Endothelial cell of umbilical vein (primary cell): ENCODE measurements around the gene PARVA. TPM values are rescaled to one million over a fixed set of nuclear protein-coding genes. Genes with fewer than 3 reads are reported as not detected.

Source experiments
- BruUV-seq: library from RNA; stranded (reverse); fragments of 400-500 nt; replicated peaks from 2 replicates; lab custom pipeline; 2021; lab: Mats Ljungman, UMichigan
- CTCF ChIA-PET: fragments of 300-600, 350-600 bp; sonication (Branson Sonifier 250); formaldehyde crosslinking; loops from one replicate; lab custom pipeline; 2021; ENCODE audit warnings: antibody characterized with exemption, inconsistent platforms; lab: Charles Lee
- POLR2A ChIA-PET: fragments of 300-600, 350-600 bp; sonication (Branson Sonifier 250); formaldehyde crosslinking; loops from one replicate; lab custom pipeline; 2021; ENCODE audit warnings: antibody characterized with exemption, inconsistent platforms; lab: Charles Lee
- DNase-seq: peaks from one replicate; pipeline ENCODE4 v3.0.0-alpha.2; 2011; ENCODE audit warnings: low read depth, low spot score
- FAIRE-seq: peaks from 2 replicates; lab custom pipeline; 2011; peaks lifted over from hg19 to GRCh38; lab: Jason Lieb, UNC
- H2AFZ ChIP-seq: 2 replicates; pipeline ENCODE4 v1.6.0; 2012; ENCODE audit warnings: low read depth, low read length, control low read depth, inconsistent platforms
- H3K27ac ChIP-seq: 2 replicates; pipeline ENCODE4 v1.5.1; 2011; ENCODE audit warnings: low read depth, mild to moderate bottlenecking, control low read depth, low read length, moderate library complexity; ENCODE audit not compliant: insufficient read depth
- H3K27me3 ChIP-seq, 2 experiments: 2 replicates each; pipeline versions ENCODE4 v1.6.0 to v1.6.1; 2011; ENCODE audit warnings: low read length in 2 of 2, mixed read lengths in 1 of 2; ENCODE audit not compliant: control insufficient read depth in 2 of 2, insufficient read depth in 2 of 2
- H3K36me3 ChIP-seq, 2 experiments: 2 replicates in 1 of 2; 3 replicates in 1 of 2; pipeline ENCODE4 v1.5.1; 2011; ENCODE audit warnings: low read length in 2 of 2, mild to moderate bottlenecking in 1 of 2, moderate library complexity in 1 of 2; ENCODE audit not compliant: control insufficient read depth in 2 of 2, insufficient read depth in 2 of 2; ENCODE audit errors: extremely low read depth in 1 of 2
- H3K4me1 ChIP-seq: 3 replicates; pipeline ENCODE4 v1.5.1; 2011; ENCODE audit warnings: mild to moderate bottlenecking, low read length; ENCODE audit not compliant: control insufficient read depth, insufficient read depth; ENCODE audit errors: extremely low read depth
- H3K4me2 ChIP-seq: 2 replicates; pipeline ENCODE4 v1.6.1; 2011; ENCODE audit warnings: low read length, control low read depth, mixed read lengths; ENCODE audit not compliant: insufficient read depth
- H3K4me3 ChIP-seq, 3 experiments: fragments of 200-600 bp in 1 of 3; sonication (generic), shearing (Covaris generic) in 1 of 3; replicated peaks in 1 of 3; 2 replicates each; pipeline ENCODE4 v1.5.1; 2011 to 2016; ENCODE audit warnings: control low read depth in 3 of 3, low read length in 3 of 3, mild to moderate bottlenecking in 2 of 3, inconsistent platforms in 1 of 3, low read depth in 1 of 3, moderate library complexity in 1 of 3; ENCODE audit not compliant: insufficient read depth in 1 of 3
- H3K79me2 ChIP-seq: 2 replicates; pipeline ENCODE4 v1.6.0; 2012; ENCODE audit warnings: low read length, inconsistent platforms; ENCODE audit not compliant: control insufficient read depth, insufficient read depth
- H3K9ac ChIP-seq: replicated peaks from 2 replicates; pipeline ENCODE3; 2011; ENCODE audit warnings: low read length, control low read depth; ENCODE audit not compliant: insufficient read depth; ENCODE audit errors: extremely low read depth
- H3K9me1 ChIP-seq: replicated peaks from 3 replicates; pipeline ENCODE4 v1.6.0; 2011; ENCODE audit warnings: mild to moderate bottlenecking, low read length; ENCODE audit not compliant: control insufficient read depth, insufficient read depth; ENCODE audit errors: extremely low read depth
- H3K9me3 ChIP-seq: replicated peaks from 2 replicates; pipeline ENCODE4 v1.5.1; 2012; ENCODE audit warnings: low read length, inconsistent platforms; ENCODE audit not compliant: control insufficient read depth, insufficient read depth
- H4K20me1 ChIP-seq: replicated peaks from 2 replicates; pipeline ENCODE3; 2011; ENCODE audit warnings: mild to moderate bottlenecking, low read length; ENCODE audit not compliant: control insufficient read depth, insufficient read depth; ENCODE audit errors: extremely low read depth
- EZH2 ChIP-seq: IDR thresholded peaks from 2 replicates; pipeline ENCODE4 v1.6.1; 2012; ENCODE audit warnings: borderline replicate concordance, low read depth, mild to moderate bottlenecking, moderate library complexity, low read length, inconsistent platforms; ENCODE audit not compliant: severe bottlenecking
- FOS ChIP-seq: IDR thresholded peaks from 2 replicates; pipeline ENCODE4 v1.6.1; 2011; ENCODE audit warnings: mild to moderate bottlenecking, low read length, moderate library complexity, borderline replicate concordance; ENCODE audit not compliant: insufficient read depth
- GATA2 ChIP-seq: IDR thresholded peaks from 2 replicates; pipeline ENCODE4 v1.7.0; 2011; ENCODE audit warnings: low read depth, mild to moderate bottlenecking, moderate library complexity, mixed read lengths, low read length; ENCODE audit not compliant: insufficient read length, insufficient read depth
- JUN ChIP-seq: IDR thresholded peaks from 2 replicates; pipeline ENCODE4 v1.6.1; 2011; ENCODE audit warnings: borderline replicate concordance, low read depth; ENCODE audit not compliant: insufficient read length, insufficient read depth
- MYC ChIP-seq: IDR thresholded peaks from one replicate; pipeline ENCODE4 v1.6.1; 2011; ENCODE audit warnings: mild to moderate bottlenecking, low read depth, low read length
- POLR2A ChIP-seq: IDR thresholded peaks from 2 replicates; pipeline ENCODE4 v1.6.1; 2012; ENCODE audit warnings: low read depth, mild to moderate bottlenecking, control low read depth, low read length
- POLR2AphosphoS5 ChIP-seq: IDR thresholded peaks from 2 replicates; pipeline ENCODE4 v1.6.1; 2012; ENCODE audit warnings: low read depth, mild to moderate bottlenecking, control low read depth, low read length, moderate library complexity; ENCODE audit not compliant: insufficient read depth
- dilution Hi-C: fragments of 300-500 bp; cut with MboI; formaldehyde crosslinking; loops from one replicate; pipeline ENCODE4 v1.15.0; 2019; ENCODE audit warnings: low sequenced_read_pairs; ENCODE audit not compliant: extremely low pct_ligation_motif_present
- intact Hi-C: fragments of 100-400 bp; cut with micrococcal nuclease; formaldehyde crosslinking; loops from one replicate; pipeline ENCODE4 v1.10.0; 2022
- polyA plus RNA-seq, 4 experiments: library from polyadenylated mRNA; depleted of rRNA in 3 of 4; stranded (reverse) in 3 of 4; unstranded in 1 of 4; fragments of >200 nt; gene quantifications; 2 replicates each; pipeline versions ENCODE4 v1.2.1 to v1.2.3, GENCODE V29; 2011 to 2012; ENCODE audit warnings: missing spikeins in 1 of 4
- total RNA-seq: library from RNA; stranded (reverse); gene quantifications from 2 replicates; pipeline ENCODE4 v1.2.3, GENCODE V29; 2021
- TF ChIP-seq, protein P1 (sequence below): IDR thresholded peaks from 2 replicates; pipeline ENCODE4 v1.6.1; 2011; ENCODE audit not compliant: insufficient read depth, insufficient read length
- TF ChIP-seq, protein P2 (sequence below), 2 donors: IDR thresholded peaks; 1 replicate in 1 of 2; 2 replicates in 1 of 2; pipeline ENCODE4 v1.5.1; 2011; ENCODE audit warnings: low read length in 2 of 2, mild to moderate bottlenecking in 2 of 2, moderate library complexity in 2 of 2, control low read depth in 1 of 2, inconsistent platforms in 1 of 2, low read depth in 1 of 2; ENCODE audit not compliant: insufficient read depth in 1 of 2; ENCODE audit errors: extremely low read depth in 1 of 2

Gene PARVA
- total and polyA plus RNA-seq, 2 donors (not counting 3 experiments of a cell fraction or from before 2014, with no cell fraction given): 40.6 to 104 TPM

DNA sequence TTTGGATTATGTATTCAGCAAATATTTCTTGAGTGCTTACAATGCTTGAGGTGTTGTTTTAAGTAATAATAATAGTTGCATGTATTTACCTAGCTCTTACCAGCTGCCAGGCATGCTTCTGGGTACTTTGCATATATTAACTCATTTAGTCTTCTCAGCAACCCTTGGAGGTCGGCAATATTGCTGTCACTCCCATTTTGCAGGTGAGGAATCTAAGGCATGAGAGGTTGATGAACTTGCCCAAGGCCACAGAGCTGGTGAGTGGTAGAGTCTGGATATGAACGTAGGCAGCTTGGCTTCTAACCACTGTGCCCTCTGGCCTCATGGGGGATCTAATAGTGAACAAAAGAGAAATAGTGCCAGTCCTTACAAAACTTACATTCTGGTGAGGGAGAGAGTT, 92.9 kb downstream of the PARVA start:
- Histone ChIP-seq H3K9me1 (no peaks in the 10 kb centered on the region), H4K20me1 (peaks cover 2% of the 10 kb centered on the region), H3K36me3 (peaks cover 6 to 9% of the 10 kb centered on the region in 2 experiments), H3K79me2 (peaks cover 46% of the 10 kb centered on the region), H3K4me3 (no peak overlapping the region), H3K27me3 (no peaks in the 10 kb centered on the region), H3K9ac (no peak overlapping the region), H3K9me3 (no peaks in the 10 kb centered on the region), H3K4me2 (no peak overlapping the region), H2AFZ (no peak overlapping the region), H3K4me1 (peaks cover 13% of the 10 kb centered on the region), H3K27ac (no peak overlapping the region)
- FAIRE-seq: no peak
- no TSS peak for BruUV-seq
- CTCF ChIA-PET: interaction anchor here (0.9 kb wide), 1 partner anchor 29 kb away, joined by 3 read pairs; no protein-coding TSS in a partner anchor
- TF ChIP-seq POLR2AphosphoS5 (no peak), EZH2 (no peak)
- TF ChIP-seq, protein P1, sequence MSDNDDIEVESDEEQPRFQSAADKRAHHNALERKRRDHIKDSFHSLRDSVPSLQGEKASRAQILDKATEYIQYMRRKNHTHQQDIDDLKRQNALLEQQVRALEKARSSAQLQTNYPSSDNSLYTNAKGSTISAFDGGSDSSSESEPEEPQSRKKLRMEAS: no peak
- POLR2A ChIA-PET: no interaction called here
- no peak for DNase-seq
- dilution Hi-C loops: no loop called here
- intact Hi-C loops: no loop called here

DNA sequence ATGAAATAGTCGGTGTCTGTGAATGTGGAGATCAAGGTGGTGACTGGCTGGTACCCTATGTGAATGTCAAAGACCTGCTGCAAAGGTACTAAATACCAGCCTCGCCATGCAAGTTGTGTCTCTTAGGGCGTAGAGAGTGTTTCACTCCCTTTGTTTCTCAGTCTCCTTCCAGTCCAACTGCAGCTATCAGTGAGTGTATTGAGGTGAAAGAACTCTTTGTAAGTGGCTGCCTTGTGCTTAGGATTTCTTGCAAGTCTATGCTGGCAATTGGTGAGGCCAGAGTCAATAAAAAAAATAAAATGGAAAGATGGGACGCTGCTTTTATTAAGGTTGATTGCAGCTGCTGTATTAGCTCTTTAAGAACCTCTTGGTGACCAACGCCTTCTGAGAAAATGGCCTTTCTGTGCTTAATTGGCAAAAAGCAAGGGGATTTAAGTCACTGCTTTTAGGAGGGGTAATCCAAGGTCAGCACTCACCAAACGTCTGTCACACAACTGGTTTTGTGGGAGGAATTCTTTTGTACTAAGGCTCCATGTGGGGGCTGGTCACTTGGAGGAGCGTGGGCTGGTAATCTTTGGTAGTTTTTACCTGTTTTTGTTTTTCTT, 95.1 kb downstream of the PARVA start:
- dilution Hi-C loops: no loop called here
- DNase-seq: no peak
- H3K4me2 ChIP-seq: no peak overlapping the region
- no peak overlapping the region for H3K4me3 ChIP-seq
- BruUV-seq: no TSS peak
- ChIA-PET CTCF (interaction anchor here (1.0 to 1.8 kb wide), 3 partner anchors 10 to 31 kb away, joined by 3 to 8 read pairs (median 3); no protein-coding TSS in a partner anchor), POLR2A (no interaction called here)
- H3K27me3 ChIP-seq: no peaks in the 10 kb centered on the region
- no peak overlapping the region for H3K27ac ChIP-seq
- TF ChIP-seq GATA2: no peak
- TF ChIP-seq, protein P2, sequence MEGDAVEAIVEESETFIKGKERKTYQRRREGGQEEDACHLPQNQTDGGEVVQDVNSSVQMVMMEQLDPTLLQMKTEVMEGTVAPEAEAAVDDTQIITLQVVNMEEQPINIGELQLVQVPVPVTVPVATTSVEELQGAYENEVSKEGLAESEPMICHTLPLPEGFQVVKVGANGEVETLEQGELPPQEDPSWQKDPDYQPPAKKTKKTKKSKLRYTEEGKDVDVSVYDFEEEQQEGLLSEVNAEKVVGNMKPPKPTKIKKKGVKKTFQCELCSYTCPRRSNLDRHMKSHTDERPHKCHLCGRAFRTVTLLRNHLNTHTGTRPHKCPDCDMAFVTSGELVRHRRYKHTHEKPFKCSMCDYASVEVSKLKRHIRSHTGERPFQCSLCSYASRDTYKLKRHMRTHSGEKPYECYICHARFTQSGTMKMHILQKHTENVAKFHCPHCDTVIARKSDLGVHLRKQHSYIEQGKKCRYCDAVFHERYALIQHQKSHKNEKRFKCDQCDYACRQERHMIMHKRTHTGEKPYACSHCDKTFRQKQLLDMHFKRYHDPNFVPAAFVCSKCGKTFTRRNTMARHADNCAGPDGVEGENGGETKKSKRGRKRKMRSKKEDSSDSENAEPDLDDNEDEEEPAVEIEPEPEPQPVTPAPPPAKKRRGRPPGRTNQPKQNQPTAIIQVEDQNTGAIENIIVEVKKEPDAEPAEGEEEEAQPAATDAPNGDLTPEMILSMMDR (IDR thresholded peaks at IDR 0.05; ENCODE audit: extremely low read depth in 1 of 2, insufficient read depth in 1 of 2, low read depth in 1 of 2, low read length in 2 of 2): no peak
- TF ChIP-seq POLR2A: no peak
- TF ChIP-seq, protein P1: no peak
- TF ChIP-seq POLR2AphosphoS5: no peak
- TF ChIP-seq JUN: no peak
- TF ChIP-seq MYC: no peak
- no peak for TF ChIP-seq FOS
- no peak for FAIRE-seq
- H3K36me3 ChIP-seq: peaks cover 13 to 21% of the 10 kb centered on the region in 2 experiments
- H4K20me1 ChIP-seq: no peaks in the 10 kb centered on the region
- intact Hi-C loops: no loop called here
- peaks cover 13% of the 10 kb centered on the region for H3K4me1 ChIP-seq
- no peak overlapping the region for H2AFZ ChIP-seq
- H3K79me2 ChIP-seq: peaks cover 38% of the 10 kb centered on the region
- H3K9me3 ChIP-seq: no peaks in the 10 kb centered on the region
- no peaks in the 10 kb centered on the region for H3K9me1 ChIP-seq
- H3K9ac ChIP-seq: no peak overlapping the region
